Ammon's horn (tissue), 1 donor: ENCODE data around the gene PIGR.

Experiments
- DNase-seq: peaks from one replicate; pipeline ENCODE4 v3.0.0-alpha.2; 2016; ENCODE audit warnings: low spot score

The PIGR gene

DNA sequence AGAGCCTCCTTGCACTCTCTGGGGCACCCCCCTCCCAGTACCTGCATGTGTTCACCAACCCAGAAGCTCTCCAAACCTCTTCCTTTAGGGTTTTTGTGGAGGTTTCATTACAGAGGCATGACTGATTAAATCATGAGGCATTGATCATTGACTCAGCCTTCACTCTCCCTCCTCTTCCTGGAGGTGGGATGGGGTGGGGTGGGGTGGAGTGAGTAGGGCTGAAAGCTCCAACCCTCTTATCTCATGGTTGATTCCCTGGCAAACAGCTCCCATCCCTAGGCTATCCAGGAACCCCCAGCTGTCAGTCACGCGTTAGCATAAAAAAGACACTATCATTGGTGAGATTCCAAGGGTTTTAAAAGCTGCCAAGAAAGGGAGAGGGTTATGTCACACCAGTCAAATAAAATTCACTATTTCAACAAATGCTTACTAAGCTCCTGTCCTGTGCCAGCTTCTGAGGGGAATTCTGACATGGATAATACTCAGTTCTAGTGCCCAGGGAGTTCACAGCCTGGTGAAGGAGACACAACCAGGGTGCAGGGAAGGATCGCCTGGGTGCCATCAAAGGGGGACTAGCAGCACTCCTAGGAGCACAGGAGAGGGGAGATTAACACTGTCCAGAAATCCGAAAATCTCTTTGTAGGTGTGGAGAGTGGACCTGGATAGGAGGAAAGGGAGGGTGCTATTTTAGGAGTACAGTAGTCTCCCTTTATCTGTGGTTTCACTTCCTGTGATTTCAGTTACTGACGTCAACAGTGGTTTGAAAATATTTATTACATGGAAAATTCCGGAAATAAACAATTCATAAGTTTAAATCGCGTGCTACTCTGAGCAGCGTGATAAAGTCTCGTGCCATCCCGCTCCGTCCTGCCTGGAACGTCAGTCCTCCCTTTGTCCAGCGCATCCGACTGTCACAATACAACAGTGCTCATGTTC lies 55.9 kb downstream of the PIGR start:
- no peak for DNase-seq

DNA sequence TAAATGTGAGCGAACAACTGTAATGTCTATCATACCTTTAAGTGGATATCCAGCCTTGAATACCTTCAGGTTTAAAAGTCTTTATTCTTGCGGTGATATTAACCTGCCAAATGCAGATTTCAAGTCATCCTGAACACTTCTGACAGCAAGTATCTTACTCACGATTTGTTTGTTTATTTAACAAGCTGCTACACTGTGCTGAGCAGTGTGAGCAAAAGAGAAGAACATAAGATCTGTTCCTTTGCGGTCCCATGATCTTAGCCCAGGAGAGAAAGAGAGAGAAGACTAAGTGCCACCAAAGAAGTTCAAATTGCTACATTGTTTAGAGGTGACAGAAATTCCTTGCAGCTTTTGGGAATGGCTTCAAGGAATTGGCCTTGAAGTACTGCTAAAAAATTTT lies 58.6 kb downstream of the PIGR start:
- no peak for DNase-seq

DNA sequence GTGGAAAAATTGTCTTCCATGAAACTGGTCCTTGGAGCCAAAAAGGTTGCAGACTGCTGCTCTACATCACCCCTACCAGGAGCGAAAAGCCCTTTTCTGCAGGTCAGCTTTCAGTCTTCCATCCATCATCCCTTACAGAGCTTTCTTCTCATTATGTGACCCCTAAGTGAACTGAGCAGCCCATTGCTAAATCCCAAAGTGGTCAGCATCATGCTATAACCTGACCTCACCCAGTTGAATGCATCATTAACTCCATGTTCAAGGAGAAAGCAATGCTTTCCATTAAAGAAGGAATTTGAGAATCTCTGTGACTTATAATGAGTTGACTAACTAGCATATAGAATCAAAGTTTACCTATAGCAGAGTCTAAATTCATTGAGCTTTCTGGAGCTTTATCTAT lies 59.4 kb downstream of the PIGR start:
- no peak for DNase-seq

DNA sequence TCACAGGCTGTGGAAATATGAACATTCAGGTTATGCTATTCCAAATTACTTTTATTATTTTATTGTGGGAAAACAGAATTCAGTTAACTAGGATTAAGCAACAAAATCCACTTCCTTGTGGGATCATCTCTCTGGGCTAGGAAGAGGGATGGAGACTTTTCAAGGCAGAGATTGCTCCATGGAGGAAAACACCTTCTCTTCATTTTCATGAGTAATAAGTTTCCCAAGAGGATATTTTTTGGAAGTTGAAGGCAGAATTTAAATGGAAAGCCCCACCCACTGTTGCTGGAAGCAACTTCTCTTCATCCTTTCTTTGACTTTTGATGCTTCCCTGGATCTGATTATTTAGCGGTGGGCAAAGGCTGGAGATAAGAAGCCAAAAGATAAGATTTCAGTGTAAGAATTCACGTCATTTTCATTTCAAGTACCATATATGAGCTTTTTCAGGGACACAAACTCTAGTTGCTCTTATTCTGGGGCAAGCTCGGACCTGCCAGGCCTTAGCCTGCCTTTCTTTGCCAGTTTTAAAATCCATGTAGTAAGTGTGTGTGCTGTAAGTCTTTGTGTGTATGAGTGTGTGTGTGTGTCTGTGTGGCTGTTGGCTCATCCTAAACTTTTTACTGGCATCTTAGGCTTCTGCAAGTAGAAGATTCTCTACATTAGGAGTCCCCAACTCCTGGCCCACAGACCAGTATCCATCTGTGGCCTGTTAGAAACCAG lies 60.8 kb downstream of the PIGR start:
- DNase-seq: no peak

DNA sequence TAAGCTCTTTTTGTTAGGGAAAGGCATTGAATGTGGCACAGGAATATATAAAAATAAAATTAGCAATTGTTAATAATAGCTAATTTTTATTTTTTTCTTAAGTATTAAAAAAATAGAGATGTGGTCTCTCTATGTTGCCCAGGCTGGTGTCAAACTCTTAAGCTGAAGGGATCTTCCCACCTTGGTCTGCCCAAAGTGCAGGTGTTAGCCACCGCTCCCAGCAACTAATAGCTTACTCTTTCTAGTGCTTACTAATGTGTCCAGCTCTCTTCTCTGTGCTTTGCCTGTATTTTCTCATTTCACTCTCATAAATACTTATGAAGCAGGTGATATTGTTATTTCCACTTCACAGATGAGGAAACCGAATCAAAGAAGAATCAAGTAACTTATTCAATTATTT lies 62.4 kb downstream of the PIGR start:
- no peak for DNase-seq

DNA sequence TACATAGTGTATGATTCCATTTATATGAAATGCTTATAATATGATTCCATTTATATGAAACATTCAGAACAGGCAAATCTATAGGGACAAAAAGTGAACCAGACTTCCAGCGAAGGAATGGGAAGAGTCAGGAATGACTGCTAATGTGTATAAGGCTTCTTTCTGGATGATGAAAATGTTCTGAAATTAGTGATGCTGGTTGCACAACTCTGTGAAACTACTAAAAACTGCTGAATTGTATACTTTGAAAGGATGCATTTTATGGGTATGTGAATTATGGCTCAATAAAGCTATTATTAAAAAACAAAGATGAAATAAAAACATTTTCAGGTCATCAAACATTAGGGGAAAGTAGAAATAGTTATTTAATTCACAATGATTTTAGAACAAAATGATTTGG lies 63.1 kb downstream of the PIGR start:
- DNase-seq: no peak

DNA sequence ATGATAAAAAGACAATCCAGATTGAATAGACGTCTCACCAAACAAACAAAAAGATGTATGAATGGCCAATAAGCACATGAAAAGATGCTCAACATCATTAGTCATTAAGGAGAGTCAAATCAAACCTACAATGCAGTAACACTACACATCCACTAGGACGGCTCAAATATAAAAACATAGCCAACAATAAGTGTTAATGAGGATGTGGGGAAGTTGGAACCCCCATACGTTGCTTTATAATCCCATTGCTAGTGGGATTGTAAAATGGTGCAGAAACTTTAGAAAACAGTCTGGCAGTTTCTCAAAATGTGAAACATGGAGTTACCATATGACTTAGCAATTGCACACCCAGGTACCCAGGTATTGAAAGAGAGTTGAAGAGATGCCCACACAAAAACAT lies 63.7 kb downstream of the PIGR start:
- DNase-seq: no peak

DNA sequence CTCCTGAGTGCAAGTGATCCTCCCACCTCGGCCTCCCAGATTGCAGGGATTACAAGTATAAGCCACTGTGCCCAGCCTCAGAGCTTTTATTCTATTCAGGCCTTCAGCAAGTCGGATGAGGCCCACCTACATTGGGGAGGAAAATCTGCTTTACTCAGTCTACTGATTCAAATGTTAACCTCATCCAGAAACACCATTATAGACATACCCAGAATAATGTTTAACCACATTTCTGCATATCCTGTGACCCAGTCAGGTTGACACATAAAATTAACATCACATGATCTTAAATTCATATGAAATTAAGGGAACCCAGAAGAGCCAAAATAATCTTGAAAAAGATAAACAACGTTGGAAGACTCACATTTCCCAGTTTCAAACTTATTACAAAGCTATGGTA lies 66.0 kb downstream of the PIGR start:
- DNase-seq: no peak
